Measurements from ENCODE around the gene BIRC5.
"Not testable (repeated sequence)": the region's sequence is repeated elsewhere in the genome, so short reads cannot be mapped to it uniquely, and the experiment has no call there.

Gene BIRC5

GRCh38 chr17:78240012-78240655, 26.1 kb downstream of the BIRC5 start:
- no peak for DNase-seq (ENCODE audit: low spot score)

- no peak for DNase-seq (ENCODE audit: low spot score)
These were observed 26.8 kb downstream of the BIRC5 start for GRCh38 chr17:78240839-78241238.

GRCh38 chr17:78241277-78242023, 27.4 kb downstream of the BIRC5 start:
- DNase-seq (ENCODE audit: low spot score): no peak

GRCh38 chr17:78242024-78242742, 28.1 kb downstream of the BIRC5 start:
- DNase-seq (ENCODE audit: low spot score): no peak

- no peak for DNase-seq (ENCODE audit: low spot score)
These were observed 33.3 kb downstream of the BIRC5 start for GRCh38 chr17:78247304-78247703.

- DNase-seq (ENCODE audit: low spot score): no peak
These were observed 34.2 kb downstream of the BIRC5 start for GRCh38 chr17:78248051-78248914.

- DNase-seq (ENCODE audit: low spot score): no peak
These were observed 35.2 kb downstream of the BIRC5 start for GRCh38 chr17:78249074-78249817.

GRCh38 chr17:78249818-78250806, 36.1 kb downstream of the BIRC5 start:
- DNase-seq (ENCODE audit: low spot score): no peak

GRCh38 chr17:78250891-78251772, 37.1 kb downstream of the BIRC5 start:
- peak; percentile 87 for DNase-seq (ENCODE audit: low spot score)

GRCh38 chr17:78251773-78252103, 37.7 kb downstream of the BIRC5 start:
- DNase-seq (ENCODE audit: low spot score): no peak

- DNase-seq (ENCODE audit: low spot score): no peak
These were observed 38.1 kb downstream of the BIRC5 start for GRCh38 chr17:78252111-78252634.

GRCh38 chr17:78252701-78253635, 38.9 kb downstream of the BIRC5 start:
- DNase-seq (ENCODE audit: low spot score): no peak

GRCh38 chr17:78253636-78253945, 39.5 kb downstream of the BIRC5 start:
- DNase-seq (ENCODE audit: low spot score): not testable (repeated sequence)

- DNase-seq (ENCODE audit: low spot score): peak; percentile 79
These were observed 40.1 kb downstream of the BIRC5 start for GRCh38 chr17:78253946-78254672.

GRCh38 chr17:78255029-78255656, 41.1 kb downstream of the BIRC5 start:
- no peak for DNase-seq (ENCODE audit: low spot score)

GRCh38 chr17:78255953-78256706, 42.1 kb downstream of the BIRC5 start:
- no peak for DNase-seq (ENCODE audit: low spot score)
